Fibroblast of skin of left quadriceps (primary cell): ENCODE results near the gene PIGP.
"Not testable (repeated sequence)": the region's sequence is repeated elsewhere in the genome, so short reads cannot be mapped to it uniquely, and the experiment has no call there.

Experiments
- DNase-seq, 2 experiments: peaks; one replicate each; pipeline ENCODE4 v3.0.0-alpha.2; 2013; ENCODE audit warnings: low read depth in 2 of 2

Gene PIGP

GRCh38 chr21:37045149-37045548 lies 27.7 kb downstream of the PIGP start:
- no peak for DNase-seq

DNA sequence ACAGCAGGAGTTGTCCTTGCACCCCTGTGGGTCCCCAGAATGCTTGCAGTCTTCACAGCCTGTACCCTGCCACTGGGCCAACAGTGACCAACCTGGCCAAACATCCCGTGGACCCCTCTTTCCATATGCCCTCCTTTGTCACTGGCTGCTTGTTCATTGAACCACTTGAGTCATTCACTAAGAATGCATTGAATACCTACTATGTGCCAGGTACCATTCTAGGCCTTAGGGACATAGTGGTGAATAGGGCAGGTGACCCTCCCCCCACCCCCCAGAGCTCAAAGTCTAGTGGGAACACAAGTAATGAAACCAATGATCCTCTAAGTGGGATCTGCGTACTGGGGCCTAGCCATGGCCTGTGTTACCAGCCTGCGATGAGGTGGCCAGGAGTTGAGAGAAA lies 28.2 kb downstream of the PIGP start:
- DNase-seq = no peak

- DNase-seq = no peak
Measured at GRCh38 chr21:37043818-37044217, 29.1 kb downstream of the PIGP start.

- no peak for DNase-seq
Measured at GRCh38 chr21:37041706-37042271, 31.1 kb downstream of the PIGP start.

DNA sequence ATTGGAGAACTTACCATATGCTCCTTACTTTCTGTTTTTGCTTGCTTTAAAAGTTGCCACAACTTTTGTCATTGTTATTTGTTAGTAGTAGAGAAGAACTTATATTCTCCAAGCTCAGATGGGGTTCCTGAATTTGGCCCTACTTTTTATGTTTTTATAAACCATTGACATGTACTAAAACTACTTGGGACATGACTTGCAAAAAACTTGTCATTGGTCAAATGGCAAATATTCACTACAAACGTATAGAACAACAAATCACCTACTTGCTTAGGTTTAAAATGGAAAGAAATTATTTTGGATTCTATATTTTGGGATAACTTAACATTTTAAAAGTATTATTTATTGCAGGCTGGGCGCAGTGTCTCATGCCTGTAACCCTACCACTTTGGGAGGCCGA lies 32.7 kb downstream of the PIGP start:
- DNase-seq = no peak

DNA sequence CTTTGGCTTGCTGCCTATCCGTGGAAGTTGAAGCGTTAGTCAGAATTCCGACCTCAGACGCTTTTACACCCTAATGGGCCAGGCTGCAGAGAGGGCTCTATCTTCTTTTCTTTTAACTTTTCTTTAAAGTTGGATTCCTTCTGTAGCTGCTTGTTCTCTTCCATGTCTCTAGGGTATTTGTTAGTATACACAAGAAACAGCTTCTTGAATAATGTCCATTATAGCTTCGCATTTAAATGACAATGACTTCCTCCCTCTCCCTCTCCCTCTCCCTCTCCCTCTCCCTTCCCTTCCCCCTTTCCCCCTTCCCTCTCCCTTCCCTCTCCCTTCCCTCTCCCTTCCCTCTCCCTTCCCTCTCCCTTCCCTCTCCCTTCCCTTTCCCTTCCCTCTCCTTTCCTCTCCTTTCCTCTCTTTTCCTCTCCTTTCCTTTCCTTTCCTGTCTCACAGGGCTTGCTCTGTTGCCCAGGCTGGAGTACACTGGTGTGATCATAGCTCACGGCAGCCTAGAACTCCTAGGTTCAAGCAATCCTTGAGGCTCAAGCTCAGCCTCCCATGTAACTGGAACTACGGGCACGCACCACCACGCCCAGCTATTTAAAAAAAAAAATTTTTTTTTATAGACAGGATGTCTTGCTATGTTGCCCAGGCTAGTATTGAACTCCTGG lies 33.3 kb downstream of the PIGP start:
- no peak for DNase-seq

- no peak for DNase-seq
Measured at GRCh38 chr21:37036177-37036576, 36.7 kb downstream of the PIGP start.

DNA sequence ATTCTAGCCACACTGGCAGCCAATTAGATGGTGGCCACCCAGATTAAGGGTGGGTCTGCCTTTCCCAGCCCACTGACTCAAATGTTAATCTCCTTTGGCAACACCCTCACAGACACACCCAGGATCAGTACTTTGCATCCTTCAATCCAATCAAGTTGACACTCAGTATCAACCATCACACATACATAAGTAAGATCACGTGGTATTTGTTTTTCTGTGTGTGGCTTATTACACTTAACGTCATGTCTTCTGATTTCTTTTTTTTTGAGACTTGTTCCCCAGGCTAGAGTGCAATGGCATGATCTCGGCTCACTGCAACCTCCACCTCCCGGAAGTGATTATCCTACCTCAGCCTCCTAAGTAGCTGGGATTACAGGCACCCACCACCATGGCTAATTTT lies 38.5 kb downstream of the PIGP start:
- not testable (repeated sequence) for DNase-seq

DNA sequence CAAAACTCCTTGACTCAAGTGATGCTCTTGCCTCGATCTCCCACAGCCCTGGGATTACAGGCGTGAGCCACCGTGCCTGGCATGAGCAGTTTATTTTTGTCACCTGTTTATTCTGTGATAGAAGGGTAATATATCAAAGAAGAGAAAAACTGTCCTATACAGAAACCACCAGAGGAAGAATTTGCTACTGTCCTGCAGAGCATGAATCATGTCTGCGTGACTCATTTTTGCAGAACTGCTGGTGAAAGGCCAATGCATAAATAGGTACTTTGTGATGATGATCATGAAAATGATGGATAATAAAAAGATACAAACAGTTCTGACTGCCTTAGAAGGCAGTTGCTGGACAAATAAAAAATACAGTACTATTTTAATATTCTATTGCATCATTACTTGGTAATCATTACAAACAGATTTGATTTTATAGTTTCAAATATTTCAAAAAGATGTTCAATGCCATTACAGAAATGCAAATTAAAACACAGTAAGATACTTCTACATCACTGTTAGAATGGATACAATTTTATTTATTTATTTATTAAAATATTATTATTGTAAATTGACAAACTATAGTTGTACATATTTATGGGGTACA lies 39.9 kb downstream of the PIGP start:
- peak; percentile 20 to 26 for DNase-seq

- DNase-seq = no peak
Measured at GRCh38 chr21:37032293-37032692, 40.6 kb downstream of the PIGP start.

GRCh38 chr21:37030864-37031263 lies 42.0 kb downstream of the PIGP start:
- no peak for DNase-seq

- no peak for DNase-seq
Measured at GRCh38 chr21:37028570-37028969, 44.3 kb downstream of the PIGP start.

DNA sequence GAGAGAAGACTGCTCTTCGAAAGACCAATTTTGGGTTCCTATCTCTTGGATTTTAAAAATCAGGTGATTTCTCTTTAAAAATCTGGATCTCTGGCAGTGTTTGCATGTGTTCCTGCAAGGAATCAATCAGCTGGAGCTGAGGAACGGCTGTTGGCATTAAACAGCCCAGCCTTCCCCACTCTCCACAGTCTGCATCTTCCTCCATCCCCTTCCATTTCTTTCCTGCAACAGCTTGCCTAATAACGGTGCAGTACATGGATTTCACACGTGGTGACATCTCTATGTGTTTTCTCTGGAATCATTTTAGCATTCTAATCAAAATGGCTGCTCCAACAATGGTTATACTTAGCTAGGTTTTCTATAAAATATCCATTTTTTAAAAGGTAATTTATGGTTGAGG lies 46.4 kb downstream of the PIGP start:
- no peak for DNase-seq

- DNase-seq = no peak
Measured at GRCh38 chr21:37017951-37018679, 54.8 kb downstream of the PIGP start.
